Cardiac fibroblast (primary cell): ENCODE results near the gene BIRC7.

Experiments
- DNase-seq, 2 donors: peaks; one replicate each; pipeline versions ENCODE4 v3.0.0 to v3.0.0-alpha.2; 2010; ENCODE audit warnings: low read depth in 2 of 2
- H3K4me3 ChIP-seq, 2 donors: replicated peaks in 1 of 2; 1 replicate in 1 of 2; 2 replicates in 1 of 2; pipeline ENCODE4 v1.5.1; 2011; ENCODE audit warnings: low read depth in 2 of 2, low read length in 2 of 2, mild to moderate bottlenecking in 2 of 2, moderate library complexity in 1 of 2
- CTCF ChIP-seq: IDR thresholded peaks from one replicate; pipeline ENCODE4 v1.5.1; 2011; ENCODE audit warnings: low read depth, mild to moderate bottlenecking, low read length, inconsistent platforms

Gene BIRC7

GRCh38 chr20:63196768-63197470 is 38.8 kb upstream of the BIRC7 start:
- DNase-seq = no peak
- TF ChIP-seq CTCF = no peak
- H3K4me3 ChIP-seq = no peak overlapping the region

- TF ChIP-seq CTCF = no peak
- no peak overlapping the region for H3K4me3 ChIP-seq
- no peak for DNase-seq
Observed at GRCh38 chr20:63198606-63199005, 37.1 kb upstream of the BIRC7 start.

GRCh38 chr20:63202021-63202420 is 33.7 kb upstream of the BIRC7 start:
- no peak for DNase-seq
- H3K4me3 ChIP-seq = no peak overlapping the region
- no peak for TF ChIP-seq CTCF

GRCh38 chr20:63202811-63203526 is 32.7 kb upstream of the BIRC7 start:
- DNase-seq = no peak
- no peak overlapping the region for H3K4me3 ChIP-seq
- TF ChIP-seq CTCF = no peak

- H3K4me3 ChIP-seq = no peak overlapping the region
- no peak for TF ChIP-seq CTCF
- DNase-seq = no peak
Observed at GRCh38 chr20:63204362-63204761, 31.3 kb upstream of the BIRC7 start.

- no peak for TF ChIP-seq CTCF
- H3K4me3 ChIP-seq = no peak overlapping the region
- no peak for DNase-seq
Observed at GRCh38 chr20:63205896-63206295, 29.8 kb upstream of the BIRC7 start.
